Anterior cingulate cortex (tissue), 58 donors: ENCODE results near the gene CAMK2N2.

Experiments used
- DNase-seq, 58 donors: peaks; one replicate each; lab custom pipeline; 2025; lab: John Stamatoyannopoulos, UW

The CAMK2N2 gene

GRCh38 chr3:184261270-184261853 lies at the start of gene CAMK2N2:
Gene CAMK2N2 (minus strand): TSS chr3:184261553. CDS start chr3:184261285, 268 bp downstream.
- DNase-seq: peak in 44 of 58 donors; percentile 19 to 71 (median 50)

GRCh38 chr3:184308744-184309143 lies 47.4 kb upstream of the CAMK2N2 start:
- DNase-seq: no peak

GRCh38 chr3:184307915-184308314 lies 46.6 kb upstream of the CAMK2N2 start:
- no peak for DNase-seq

- no peak for DNase-seq
Measured at GRCh38 chr3:184306341-184306972, 45.1 kb upstream of the CAMK2N2 start.

GRCh38 chr3:184305577-184305976 lies 44.2 kb upstream of the CAMK2N2 start:
- DNase-seq: no peak

GRCh38 chr3:184300378-184300720 lies 39.0 kb upstream of the CAMK2N2 start:
- no peak for DNase-seq

- peak in 1 of 58 donors; percentile 53 for DNase-seq
Measured at GRCh38 chr3:184299488-184300377, 38.4 kb upstream of the CAMK2N2 start.

GRCh38 chr3:184298759-184299487 lies 37.6 kb upstream of the CAMK2N2 start, which contains the start of gene PSMD2:
Gene PSMD2 (plus strand): TSS chr3:184299241. CDS start chr3:184299267, 26 bp downstream.
- DNase-seq: peak; percentile 73 to 99 (median 96)

- DNase-seq: no peak
Measured at GRCh38 chr3:184296616-184297015, 35.3 kb upstream of the CAMK2N2 start.

- no peak for DNase-seq
Measured at GRCh38 chr3:184295771-184296170, 34.4 kb upstream of the CAMK2N2 start.

- DNase-seq: no peak
Measured at GRCh38 chr3:184291738-184292445, 30.5 kb upstream of the CAMK2N2 start.

- DNase-seq: no peak
Measured at GRCh38 chr3:184291044-184291737, 29.8 kb upstream of the CAMK2N2 start.

- DNase-seq: no peak
Measured at GRCh38 chr3:184290331-184290730, 29.0 kb upstream of the CAMK2N2 start.

- DNase-seq: peak in 34 of 58 donors; percentile 2 to 51 (median 16)
Measured at GRCh38 chr3:184289426-184289938, 28.1 kb upstream of the CAMK2N2 start.

GRCh38 chr3:184284696-184285095 lies 23.3 kb upstream of the CAMK2N2 start:
- peak in 50 of 58 donors; percentile 12 to 85 (median 58) for DNase-seq

- no peak for DNase-seq
Measured at GRCh38 chr3:184283681-184284080, 22.3 kb upstream of the CAMK2N2 start.

GRCh38 chr3:184282941-184283340 lies 21.6 kb upstream of the CAMK2N2 start:
- DNase-seq: no peak

GRCh38 chr3:184277366-184277765 lies 16.0 kb upstream of the CAMK2N2 start:
- DNase-seq: no peak
